ENCODE data around the gene PLD3. TPM values are rescaled to one million over a fixed set of nuclear protein-coding genes. Genes with fewer than 3 reads are reported as not detected.
A peak's percentile ranks its signal among the peaks of the same experiment; 100 is the strongest.

The PLD3 gene
- total RNA-seq, 1 donor from 2014 or later, result 116 TPM

DNA sequence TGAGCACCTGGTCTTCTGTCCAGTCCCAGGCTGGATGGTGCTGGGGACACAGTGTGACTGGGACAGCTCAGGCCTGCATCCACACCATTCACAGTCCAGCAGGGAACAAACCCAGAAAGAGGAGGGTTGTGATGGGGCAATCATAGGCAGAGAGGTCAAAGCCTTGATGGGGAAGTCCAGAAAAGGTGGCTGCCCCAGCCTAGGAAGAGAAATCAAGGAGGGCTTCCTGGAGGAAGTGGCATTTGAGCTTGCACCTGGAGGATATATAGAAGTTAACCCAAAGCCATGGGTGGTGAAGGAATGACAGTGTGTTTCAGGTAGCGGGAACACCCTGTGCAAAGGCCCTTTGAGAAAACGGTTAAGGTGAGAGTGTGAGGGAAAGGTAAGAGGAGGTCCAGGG lies 67.3 kb downstream of the PLD3 start:
- Histone ChIP-seq H3K9me3 (ENCODE audit: low read depth) (no peaks in the 10 kb centered on the region), H3K4me3 (no peak overlapping the region), H4K20me1 (ENCODE audit: low read depth) (no peaks in the 10 kb centered on the region), H3K9ac (no peak overlapping the region), H2AFZ (replicated peaks) (no peak overlapping the region), H3K27me3 (no peaks in the 10 kb centered on the region), H3K27ac (no peak overlapping the region), H3K36me3 (no peaks in the 10 kb centered on the region), H3F3A (ENCODE audit: low read depth) (peaks cover 15% of the 10 kb centered on the region), H3K4me2 (no peak overlapping the region), H3K4me1 (peaks cover 16% of the 10 kb centered on the region), H3K79me2 (ENCODE audit: low read depth) (no peaks in the 10 kb centered on the region)
- DNase-seq (ENCODE audit: low spot score), result no peak
- H3K4me1 Mint-ChIP-seq, result peaks cover 28% of the 10 kb centered on the region
- H3K4me3 Mint-ChIP-seq, result no peak overlapping the region
- peak overlapping the region; percentile 1 for H3K27ac Mint-ChIP-seq
- no peaks in the 10 kb centered on the region for H3K36me3 Mint-ChIP-seq
- peaks cover 7% of the 10 kb centered on the region for H3K27me3 Mint-ChIP-seq (ENCODE audit: insufficient read depth, low read depth)
- TF ChIP-seq CTCF (IDR thresholded peaks at IDR 0.05) (no peak), EZH2 (IDR thresholded peaks at IDR 0.05) (no peak), EZH2phosphoT487 (IDR thresholded peaks at IDR 0.05) (no peak)
- H3K9me3 Mint-ChIP-seq, result no peaks in the 10 kb centered on the region

GRCh38 chr19:40416918-40417642 lies 68.6 kb downstream of the PLD3 start:
- Histone ChIP-seq H3K36me3 (no peaks in the 10 kb centered on the region), H3K9me3 (ENCODE audit: low read depth) (no peaks in the 10 kb centered on the region), H3K27ac (no peak overlapping the region), H3K79me2 (ENCODE audit: low read depth) (no peaks in the 10 kb centered on the region), H3K9ac (no peak overlapping the region), H3K4me3 (no peak overlapping the region), H2AFZ (replicated peaks) (peak overlapping the region; percentile 47), H3K4me2 (no peak overlapping the region), H3K4me1 (peaks cover 23% of the 10 kb centered on the region), H4K20me1 (ENCODE audit: low read depth) (no peaks in the 10 kb centered on the region), H3F3A (ENCODE audit: low read depth) (peaks cover 28% of the 10 kb centered on the region), H3K27me3 (no peaks in the 10 kb centered on the region)
- Mint-ChIP-seq H3K4me1 (peaks cover 32% of the 10 kb centered on the region), H3K9me3 (no peaks in the 10 kb centered on the region), H3K27me3 (ENCODE audit: insufficient read depth, low read depth) (peaks cover 7% of the 10 kb centered on the region), H3K36me3 (no peaks in the 10 kb centered on the region), H3K27ac (peak overlapping the region; percentile 61), H3K4me3 (no peak overlapping the region)
- no peak for DNase-seq (ENCODE audit: low spot score)
- TF ChIP-seq CTCF (IDR thresholded peaks at IDR 0.05), result no peak
- no peak for TF ChIP-seq EZH2 (IDR thresholded peaks at IDR 0.05)
- no peak for TF ChIP-seq EZH2phosphoT487 (IDR thresholded peaks at IDR 0.05)

- Histone ChIP-seq H3K9ac (no peak overlapping the region), H3F3A (ENCODE audit: low read depth) (peaks cover 26% of the 10 kb centered on the region), H3K4me3 (no peak overlapping the region), H3K9me3 (ENCODE audit: low read depth) (no peaks in the 10 kb centered on the region), H4K20me1 (ENCODE audit: low read depth) (no peaks in the 10 kb centered on the region), H3K27me3 (no peaks in the 10 kb centered on the region), H3K4me2 (no peak overlapping the region), H3K27ac (no peak overlapping the region), H3K79me2 (ENCODE audit: low read depth) (no peaks in the 10 kb centered on the region), H3K36me3 (no peaks in the 10 kb centered on the region), H2AFZ (replicated peaks) (peak overlapping the region; percentile 47), H3K4me1 (peaks cover 23% of the 10 kb centered on the region)
- no peaks in the 10 kb centered on the region for H3K9me3 Mint-ChIP-seq
- H3K4me1 Mint-ChIP-seq, result peaks cover 37% of the 10 kb centered on the region
- DNase-seq (ENCODE audit: low spot score), result no peak
- TF ChIP-seq EZH2 (IDR thresholded peaks at IDR 0.05), result no peak
- TF ChIP-seq CTCF (IDR thresholded peaks at IDR 0.05), result no peak
- no peak for TF ChIP-seq EZH2phosphoT487 (IDR thresholded peaks at IDR 0.05)
- H3K27me3 Mint-ChIP-seq (ENCODE audit: insufficient read depth, low read depth), result peaks cover 7% of the 10 kb centered on the region
- no peaks in the 10 kb centered on the region for H3K36me3 Mint-ChIP-seq
- peak overlapping the region; percentile 15 for H3K27ac Mint-ChIP-seq
- no peak overlapping the region for H3K4me3 Mint-ChIP-seq
Observed at GRCh38 chr19:40417643-40417981, 69.1 kb downstream of the PLD3 start.
